GM21390 (cell line): Measurements from ENCODE around the gene SSX2.
"Not testable (repeated sequence)": the region's sequence is repeated elsewhere in the genome, so short reads cannot be mapped to it uniquely, and the experiment has no call there.

Experiments
- ATAC-seq: cut with Tn5 transposase; IDR thresholded peaks from one replicate; pipeline ENCODE4 v1.9.1; 2021; ENCODE audit not compliant: unreplicated experiment

SSX2 gene

DNA sequence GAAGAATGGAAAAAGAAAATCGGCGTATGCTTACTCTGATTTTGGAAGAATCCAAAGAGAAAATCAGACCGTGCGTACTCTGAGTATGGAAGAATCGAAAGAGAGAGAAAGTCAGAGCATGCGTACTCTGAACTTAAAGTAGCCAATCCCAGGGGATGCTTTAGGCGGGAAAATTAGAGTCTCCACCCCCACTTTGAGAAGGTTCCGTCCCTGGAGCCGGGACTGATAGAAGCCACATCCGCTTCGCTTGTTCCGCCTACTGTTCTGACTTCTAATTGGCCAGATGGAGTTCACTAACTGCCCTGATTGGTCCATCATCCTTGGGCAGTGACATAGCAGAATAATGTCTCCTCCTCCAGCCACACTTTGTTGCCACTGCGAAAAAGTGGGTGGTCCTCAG, at the start of gene SSX2:
Gene SSX2, minus strand, starts transcription at position 101 of the 400 bp plus-strand sequence. CDS start 1,429 bp downstream, outside the sequence.
- ATAC-seq: not testable (repeated sequence)

GRCh38 chrX:52750952-52751351, 44.0 kb upstream of the SSX2 start, which contains the start of gene SSX2B:
Gene SSX2B (plus strand): TSS chrX:52751252. CDS start chrX:52752681, 1,429 bp downstream.
- not testable (repeated sequence) for ATAC-seq

GRCh38 chrX:52692034-52692433, 14.9 kb downstream of the SSX2 start:
- ATAC-seq: not testable (repeated sequence)

GRCh38 chrX:52662218-52662617, 44.8 kb downstream of the SSX2 start:
- ATAC-seq: not testable (repeated sequence)

DNA sequence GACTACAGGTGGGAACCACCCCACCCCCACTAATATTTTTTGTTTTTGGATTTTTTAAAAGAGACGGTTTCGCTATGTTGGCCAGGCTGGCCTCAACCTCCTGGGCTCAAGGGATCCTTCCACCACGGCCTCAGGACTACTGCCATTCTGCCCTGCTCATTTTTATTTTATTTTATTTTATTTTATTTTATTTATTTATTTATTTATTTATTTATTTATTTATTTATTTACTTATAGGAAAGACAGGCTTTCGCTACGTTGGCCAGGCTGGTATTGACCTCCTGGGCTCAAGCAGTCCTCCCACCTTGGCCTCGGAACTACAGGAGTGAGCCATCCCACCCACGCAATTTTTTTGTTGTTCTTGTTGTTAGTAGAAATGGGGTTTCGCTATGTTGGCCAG, 51.5 kb downstream of the SSX2 start:
- ATAC-seq: not testable (repeated sequence)

GRCh38 chrX:52654800-52655199, 52.2 kb downstream of the SSX2 start, which contains the start of gene SSX7:
Gene SSX7 (minus strand): TSS chrX:52654900. CDS start chrX:52653472, 1,428 bp downstream.
- ATAC-seq: not testable (repeated sequence)

- not testable (repeated sequence) for ATAC-seq
Observed at GRCh38 chrX:52650676-52651075, 56.3 kb downstream of the SSX2 start.

GRCh38 chrX:52648956-52649355, 58.0 kb downstream of the SSX2 start:
- ATAC-seq: not testable (repeated sequence)
